Memory B cell (primary cell): ENCODE data around the gene AHDC1.
A peak's percentile ranks its signal among the peaks of the same experiment; 100 is the strongest.

Experiments
- ATAC-seq: fragments of 150-1000 bp; cut with Tn5 transposase; 2 replicates; pipeline ENCODE4 v1.10.0; 2021; ENCODE audit warnings: low read depth, mild to moderate bottlenecking, moderate library complexity
- DNase-seq, 2 donors: peaks; one replicate each; pipeline ENCODE4 v3.0.0; 2022; ENCODE audit warnings: low spot score in 2 of 2
- H3K27ac Mint-ChIP-seq: one replicate; pipeline ENCODE4 v1.8.0; 2022; ENCODE audit warnings: mild to moderate bottlenecking, moderate library complexity, mixed read lengths
- H3K27me3 Mint-ChIP-seq: one replicate; pipeline ENCODE4 v1.8.0; 2022; ENCODE audit warnings: mixed read lengths
- H3K36me3 Mint-ChIP-seq: one replicate; pipeline ENCODE4 v1.8.0; 2022; ENCODE audit warnings: mild to moderate bottlenecking, mixed read lengths
- H3K4me1 Mint-ChIP-seq: one replicate; pipeline ENCODE4 v1.8.0; 2022; ENCODE audit warnings: mixed read lengths
- H3K4me3 Mint-ChIP-seq: one replicate; pipeline ENCODE4 v1.8.0; 2022; ENCODE audit warnings: mild to moderate bottlenecking, moderate library complexity, mixed read lengths
- H3K9me3 Mint-ChIP-seq: one replicate; pipeline ENCODE4 v1.8.0; 2022; ENCODE audit warnings: mixed read lengths

Gene AHDC1

GRCh38 chr1:27601771-27602461 lies 2.0 kb downstream of the AHDC1 start:
- ATAC-seq (no peak), DNase-seq (no peak)
- Mint-ChIP-seq H3K9me3 (no peaks in the 10 kb centered on the region), H3K4me3 (peak overlapping the region; percentile 80), H3K27ac (peak overlapping the region; percentile 63), H3K36me3 (peaks cover 2% of the 10 kb centered on the region), H3K4me1 (peaks cover 39% of the 10 kb centered on the region), H3K27me3 (no peaks in the 10 kb centered on the region)

- H3K27ac Mint-ChIP-seq, result no peak overlapping the region
- ATAC-seq (no peak), DNase-seq (no peak)
- no peaks in the 10 kb centered on the region for H3K9me3 Mint-ChIP-seq
- peak overlapping the region; percentile 38 for H3K4me3 Mint-ChIP-seq
- H3K4me1 Mint-ChIP-seq, result peaks cover 36% of the 10 kb centered on the region
- peaks cover 2% of the 10 kb centered on the region for H3K36me3 Mint-ChIP-seq
- H3K27me3 Mint-ChIP-seq, result no peaks in the 10 kb centered on the region
Measured at GRCh38 chr1:27601321-27601770, 2.6 kb downstream of the AHDC1 start.

DNA sequence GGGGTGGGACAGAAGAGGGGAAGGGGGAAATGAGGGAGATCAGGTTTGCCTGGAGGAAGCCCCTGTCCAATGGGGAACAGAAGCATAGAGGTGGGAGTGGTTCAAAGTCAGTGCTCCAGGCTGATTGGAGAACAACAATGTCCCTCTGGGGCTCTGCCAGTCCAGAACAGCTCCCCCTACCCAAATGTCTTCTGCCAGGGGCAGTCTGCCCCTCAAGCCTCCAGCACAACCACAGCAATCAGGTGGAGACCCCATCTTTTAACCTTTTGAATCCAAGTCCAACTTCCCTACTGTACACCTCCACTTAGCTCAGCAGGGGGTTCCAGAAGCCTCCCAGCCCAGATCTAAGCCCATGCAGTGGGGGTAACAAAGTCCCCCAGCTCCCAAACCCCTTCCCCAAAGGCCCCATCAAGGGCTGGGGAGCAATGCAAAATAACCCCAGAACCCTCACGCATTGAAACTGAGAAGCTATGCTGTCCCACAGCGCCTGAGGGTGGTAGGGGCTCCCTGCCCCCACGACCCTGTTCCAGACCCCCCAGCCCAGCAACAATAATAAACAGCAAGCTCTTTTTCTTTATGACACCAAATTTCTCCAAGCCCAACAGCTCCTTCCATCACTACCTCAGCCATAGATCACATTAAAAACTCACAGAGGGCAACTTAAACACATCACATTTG lies 3.3 kb downstream of the AHDC1 start:
- Mint-ChIP-seq H3K4me3 (no peak overlapping the region), H3K9me3 (no peaks in the 10 kb centered on the region), H3K27ac (no peak overlapping the region)

GRCh38 chr1:27599605-27600497 lies 4.1 kb downstream of the AHDC1 start:
- Mint-ChIP-seq H3K36me3 (peaks cover 2% of the 10 kb centered on the region), H3K9me3 (no peaks in the 10 kb centered on the region), H3K27ac (no peak overlapping the region), H3K4me1 (peaks cover 31% of the 10 kb centered on the region), H3K27me3 (no peaks in the 10 kb centered on the region), H3K4me3 (no peak overlapping the region)
- DNase-seq (no peak), ATAC-seq (no peak)

More for the DNA sequence above, 3.3 kb downstream of the AHDC1 start:
- DNase-seq (no peak), ATAC-seq (no peak)
- H3K36me3 Mint-ChIP-seq, result peaks cover 2% of the 10 kb centered on the region
- H3K27me3 Mint-ChIP-seq, result no peaks in the 10 kb centered on the region
- H3K4me1 Mint-ChIP-seq, result peaks cover 31% of the 10 kb centered on the region

DNA sequence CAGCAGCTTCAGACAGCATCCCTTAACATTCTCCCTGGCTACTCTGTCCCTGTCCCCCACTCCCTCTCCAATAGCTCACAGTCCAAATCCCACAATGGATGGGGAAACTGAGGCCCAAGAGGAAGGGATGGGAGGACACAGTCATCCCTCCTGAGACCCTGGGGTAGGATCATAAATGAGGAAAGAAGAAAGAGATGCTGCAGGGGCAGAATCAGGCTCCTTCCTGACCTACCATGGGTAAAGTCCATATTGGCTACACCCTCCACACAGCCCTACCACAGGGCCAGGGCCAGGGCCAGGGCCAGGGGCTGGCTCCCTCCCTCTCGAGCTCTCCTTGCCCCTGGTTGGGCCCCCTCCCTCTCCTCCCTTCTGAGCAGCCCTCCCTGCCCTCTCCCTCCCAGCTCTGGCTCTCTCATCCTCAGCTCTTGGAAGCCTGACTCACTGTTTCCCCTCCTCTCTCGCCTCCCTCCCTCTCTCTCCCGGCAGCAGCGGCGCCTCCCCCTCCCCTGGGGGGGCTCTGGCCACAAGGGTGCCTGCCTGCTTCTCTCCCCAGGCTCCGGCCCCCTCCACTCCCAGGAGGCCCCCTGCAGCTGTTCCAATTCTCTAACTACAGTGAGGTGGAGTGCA lies 4.9 kb downstream of the AHDC1 start:
- H3K27me3 Mint-ChIP-seq, result no peaks in the 10 kb centered on the region
- H3K36me3 Mint-ChIP-seq, result peaks cover 2% of the 10 kb centered on the region
- no peaks in the 10 kb centered on the region for H3K9me3 Mint-ChIP-seq
- DNase-seq (no peak), ATAC-seq (no peak)
- no peak overlapping the region for H3K4me3 Mint-ChIP-seq
- no peak overlapping the region for H3K27ac Mint-ChIP-seq
- H3K4me1 Mint-ChIP-seq, result peaks cover 30% of the 10 kb centered on the region

DNA sequence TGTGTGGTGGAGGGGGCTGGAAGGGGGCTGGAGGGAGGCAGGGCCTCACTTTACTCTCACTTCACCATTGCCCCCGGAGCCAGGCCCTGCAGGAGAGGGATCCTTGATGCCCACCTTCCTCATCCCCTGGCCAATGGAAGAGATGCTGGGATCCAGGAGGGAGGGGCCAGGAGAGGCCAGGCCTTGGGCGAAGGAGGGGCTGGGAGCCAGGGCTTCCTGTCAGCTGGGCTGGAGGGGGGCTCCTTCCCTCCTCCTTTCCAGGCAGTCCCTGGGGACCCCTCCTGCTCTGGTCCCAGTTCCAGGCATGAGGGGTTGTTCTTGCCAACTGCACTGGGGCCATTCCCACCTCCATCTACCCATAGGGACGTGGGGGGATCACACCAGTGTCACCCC lies 5.7 kb downstream of the AHDC1 start:
- Mint-ChIP-seq H3K27me3 (no peaks in the 10 kb centered on the region), H3K4me1 (peaks cover 28% of the 10 kb centered on the region), H3K36me3 (peaks cover 2% of the 10 kb centered on the region), H3K4me3 (no peak overlapping the region), H3K9me3 (no peaks in the 10 kb centered on the region), H3K27ac (no peak overlapping the region)
- ATAC-seq (no peak), DNase-seq (no peak)

- Mint-ChIP-seq H3K27me3 (no peaks in the 10 kb centered on the region), H3K36me3 (peaks cover 2% of the 10 kb centered on the region), H3K9me3 (no peaks in the 10 kb centered on the region), H3K4me1 (peaks cover 28% of the 10 kb centered on the region), H3K4me3 (peak overlapping the region; percentile 48), H3K27ac (no peak overlapping the region)
- ATAC-seq (no peak), DNase-seq (no peak)
Measured at GRCh38 chr1:27597516-27598294, 6.2 kb downstream of the AHDC1 start.

GRCh38 chr1:27596986-27597385 lies 7.0 kb downstream of the AHDC1 start:
- no peaks in the 10 kb centered on the region for H3K27me3 Mint-ChIP-seq
- peaks cover 2% of the 10 kb centered on the region for H3K36me3 Mint-ChIP-seq
- H3K27ac Mint-ChIP-seq, result no peak overlapping the region
- peaks cover 23% of the 10 kb centered on the region for H3K4me1 Mint-ChIP-seq
- DNase-seq (no peak), ATAC-seq (peak; percentile 56)
- no peaks in the 10 kb centered on the region for H3K9me3 Mint-ChIP-seq
- no peak overlapping the region for H3K4me3 Mint-ChIP-seq

GRCh38 chr1:27596261-27596660 lies 7.7 kb downstream of the AHDC1 start:
- ATAC-seq (no peak), DNase-seq (no peak)
- no peaks in the 10 kb centered on the region for H3K9me3 Mint-ChIP-seq
- no peaks in the 10 kb centered on the region for H3K27me3 Mint-ChIP-seq
- peaks cover 2% of the 10 kb centered on the region for H3K36me3 Mint-ChIP-seq
- H3K4me3 Mint-ChIP-seq, result no peak overlapping the region
- no peak overlapping the region for H3K27ac Mint-ChIP-seq
- peaks cover 21% of the 10 kb centered on the region for H3K4me1 Mint-ChIP-seq

DNA sequence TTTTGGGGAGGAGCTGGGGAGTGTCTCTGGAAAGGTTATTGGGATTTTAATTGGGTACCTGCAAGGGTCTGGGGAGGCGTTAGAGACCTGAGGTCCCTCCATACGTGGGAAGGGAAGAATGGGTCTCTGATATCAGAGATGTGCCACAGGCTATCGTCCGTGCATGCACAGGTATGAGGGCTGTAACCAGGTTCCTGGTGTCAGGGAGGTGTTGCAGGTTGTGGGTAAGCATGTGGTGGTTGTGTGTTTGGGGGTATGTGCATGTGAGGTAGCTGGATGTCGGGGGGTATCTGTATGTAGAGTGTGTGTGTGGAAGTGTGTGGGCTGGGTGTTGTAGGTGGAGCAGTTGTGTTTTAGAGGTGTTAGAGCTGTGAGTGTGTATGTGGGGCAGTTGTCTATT lies 8.3 kb downstream of the AHDC1 start:
- DNase-seq, result no peak
- ATAC-seq, result no peak

GRCh38 chr1:27594564-27595510 lies 9.1 kb downstream of the AHDC1 start:
- Mint-ChIP-seq H3K27ac (no peak overlapping the region), H3K36me3 (peaks cover 2% of the 10 kb centered on the region), H3K4me3 (no peak overlapping the region), H3K9me3 (no peaks in the 10 kb centered on the region), H3K27me3 (no peaks in the 10 kb centered on the region), H3K4me1 (peaks cover 12% of the 10 kb centered on the region)
- no peak for ATAC-seq
- DNase-seq, result no peak

More for the DNA sequence above, 8.3 kb downstream of the AHDC1 start:
- Mint-ChIP-seq H3K9me3 (no peaks in the 10 kb centered on the region), H3K36me3 (peaks cover 2% of the 10 kb centered on the region), H3K4me3 (no peak overlapping the region), H3K27me3 (no peaks in the 10 kb centered on the region), H3K4me1 (peaks cover 16% of the 10 kb centered on the region), H3K27ac (no peak overlapping the region)

GRCh38 chr1:27593678-27594563 lies 10.0 kb downstream of the AHDC1 start:
- DNase-seq (no peak), ATAC-seq (no peak)
- peaks cover 11% of the 10 kb centered on the region for H3K4me1 Mint-ChIP-seq
- no peak overlapping the region for H3K27ac Mint-ChIP-seq
- H3K27me3 Mint-ChIP-seq, result no peaks in the 10 kb centered on the region
- H3K9me3 Mint-ChIP-seq, result no peaks in the 10 kb centered on the region
- no peak overlapping the region for H3K4me3 Mint-ChIP-seq
- peaks cover 2% of the 10 kb centered on the region for H3K36me3 Mint-ChIP-seq
